NCI-H187 treated with DMSO at 0.1 percent for 48 hours (cell line): Measurements from ENCODE around the gene KCNK10.
A peak's percentile ranks its signal among the peaks of the same experiment; 100 is the strongest.

ENCODE experiments used
- DNase-seq: peaks from one replicate; lab custom pipeline; 2025; lab: John Stamatoyannopoulos, UW

KCNK10 gene

DNA sequence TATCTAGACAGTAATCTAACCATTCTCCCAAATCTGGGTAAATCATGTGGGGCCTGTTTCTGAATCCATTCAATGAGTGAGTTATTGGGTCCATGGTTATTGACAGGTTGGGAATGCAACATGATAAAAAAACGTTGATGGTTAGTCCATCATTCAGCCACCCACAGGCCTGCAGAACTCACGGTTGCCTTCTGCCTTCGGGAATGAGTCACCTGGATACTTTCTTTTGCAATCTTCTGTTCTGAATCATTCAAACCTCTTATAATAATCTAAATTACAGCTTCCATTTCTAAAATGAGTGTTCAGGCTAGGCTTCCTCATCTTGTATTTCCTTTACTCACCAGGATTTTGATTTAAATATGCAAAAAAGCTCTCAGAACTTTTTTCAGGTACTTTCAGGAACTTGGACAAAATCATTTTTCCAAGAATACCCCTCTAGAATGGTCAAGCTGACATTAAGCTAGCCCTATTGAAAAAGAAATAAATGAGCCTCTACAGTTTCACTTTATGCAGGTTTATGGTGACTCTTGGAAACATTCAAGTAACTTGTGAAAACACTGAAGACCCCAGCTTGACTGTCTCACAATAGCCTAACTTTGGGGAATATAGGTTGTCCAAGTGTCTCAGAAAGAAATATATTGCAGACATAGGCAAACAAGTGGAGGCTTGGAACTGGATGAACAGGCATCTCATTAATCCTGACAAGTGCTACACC, 94.4 kb downstream of the KCNK10 start:
- no peak for DNase-seq

DNA sequence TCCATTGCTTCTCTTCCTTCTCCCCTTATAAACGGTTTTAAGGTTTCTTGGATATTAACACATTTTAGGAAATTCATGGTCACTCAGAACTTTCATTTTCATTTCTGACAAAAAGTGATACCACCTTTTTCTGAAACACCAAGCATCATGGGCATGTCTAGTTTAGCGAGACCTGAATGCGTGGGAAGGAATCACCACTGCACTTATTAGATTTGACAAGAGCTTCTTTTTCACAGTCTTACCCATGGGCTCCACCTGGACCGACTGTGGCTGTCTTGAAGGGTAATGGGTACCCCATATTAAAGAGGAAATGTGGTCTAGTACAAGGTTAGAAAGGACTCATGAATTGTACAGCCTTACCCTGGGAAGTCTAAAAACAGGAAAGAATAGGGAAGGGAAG, 95.4 kb downstream of the KCNK10 start:
- no peak for DNase-seq

DNA sequence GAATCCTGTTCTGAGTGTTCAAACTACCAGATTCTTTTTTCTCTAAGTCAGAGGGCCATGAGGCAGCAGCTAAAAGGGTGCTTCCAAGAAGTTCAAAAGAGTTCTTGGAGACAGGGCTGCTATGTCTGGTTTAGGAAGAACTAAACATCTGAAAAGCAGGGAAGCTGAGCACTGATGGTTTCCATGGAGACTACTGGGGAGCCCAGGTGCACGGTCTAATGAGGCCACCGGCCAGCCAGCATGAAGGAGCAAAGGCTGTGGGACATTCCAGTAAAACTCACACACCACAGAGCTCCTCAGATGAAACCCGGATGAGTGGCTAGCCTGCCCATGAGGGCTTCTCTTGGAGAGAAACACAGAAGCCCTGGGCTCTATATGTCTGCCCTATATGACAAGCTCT, 97.3 kb downstream of the KCNK10 start:
- DNase-seq = no peak

DNA sequence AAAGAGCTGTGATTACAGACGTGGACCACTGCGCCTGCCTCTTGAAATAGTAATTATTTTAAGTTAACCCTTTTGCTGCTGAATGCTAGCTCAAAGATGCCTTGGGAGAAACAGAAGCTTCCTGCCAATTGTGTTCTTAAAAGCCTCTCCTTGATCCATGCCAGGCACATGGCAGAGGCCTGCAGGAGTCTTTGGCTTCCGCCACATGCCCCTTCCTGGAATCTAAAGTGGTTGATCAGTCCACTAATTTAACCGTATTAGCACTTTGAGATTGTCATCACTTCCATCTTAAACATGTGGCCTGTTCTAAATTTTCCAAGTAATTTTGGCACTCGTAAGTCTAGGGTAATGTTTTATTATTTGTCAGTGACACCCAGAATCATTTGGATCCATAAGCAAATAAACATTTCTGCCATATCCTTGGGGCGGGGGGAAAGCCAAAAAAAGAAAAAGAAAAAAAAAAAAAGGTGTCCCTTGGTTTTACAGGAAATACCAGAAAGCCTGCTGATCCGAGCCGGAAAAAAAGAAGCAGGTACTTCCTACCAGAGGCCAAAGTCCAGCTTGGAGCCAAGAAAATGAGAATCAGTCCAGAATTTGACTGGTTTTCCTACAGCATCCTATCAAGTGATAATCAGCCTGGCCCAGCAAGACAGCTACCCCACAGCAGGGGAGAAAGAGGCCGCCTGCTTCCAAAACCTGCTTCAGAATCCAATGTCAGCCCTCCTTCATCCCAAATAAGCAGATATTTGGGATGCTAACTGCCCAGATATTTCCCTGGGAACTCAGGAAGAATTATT, 104.8 kb downstream of the KCNK10 start:
- no peak for DNase-seq

DNA sequence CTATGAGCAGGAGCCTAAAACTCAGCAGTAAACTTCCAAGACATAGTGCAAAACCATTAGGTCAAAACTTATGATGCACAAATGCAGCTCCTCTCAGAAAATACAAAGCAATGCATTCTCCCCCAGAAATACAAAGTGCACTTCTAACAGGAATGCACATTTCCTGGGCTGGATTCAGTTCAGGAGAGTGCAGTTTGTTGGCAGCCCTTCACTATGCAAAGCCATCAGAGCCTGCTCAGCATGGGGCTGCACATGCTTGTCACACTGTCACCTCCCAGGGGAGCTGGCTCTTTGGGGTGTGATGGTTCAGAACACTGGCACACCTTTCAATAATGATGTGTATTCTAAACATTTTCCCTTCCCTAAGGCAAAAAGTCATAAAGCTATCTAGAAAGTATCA, 110.4 kb downstream of the KCNK10 start:
- no peak for DNase-seq

DNA sequence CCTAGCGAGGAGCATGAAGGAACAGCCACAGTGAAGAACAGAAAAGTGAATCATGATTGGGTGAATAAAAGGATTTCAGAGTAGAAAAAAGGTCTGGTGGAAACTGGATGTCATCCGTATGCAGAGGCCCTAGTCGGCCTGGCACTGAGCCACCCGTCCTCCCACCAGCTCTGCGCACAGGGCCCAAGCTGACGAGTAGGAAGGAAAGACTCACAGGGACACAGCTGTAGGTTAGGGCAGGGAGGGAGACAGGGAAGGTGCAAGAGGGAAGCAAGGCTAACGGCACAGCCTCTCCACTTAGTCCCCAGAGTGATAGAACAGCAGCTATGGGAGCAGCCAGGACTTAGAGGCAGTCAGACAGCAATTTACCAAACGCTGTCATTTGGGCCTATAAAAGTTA, 112.6 kb downstream of the KCNK10 start:
- no peak for DNase-seq

DNA sequence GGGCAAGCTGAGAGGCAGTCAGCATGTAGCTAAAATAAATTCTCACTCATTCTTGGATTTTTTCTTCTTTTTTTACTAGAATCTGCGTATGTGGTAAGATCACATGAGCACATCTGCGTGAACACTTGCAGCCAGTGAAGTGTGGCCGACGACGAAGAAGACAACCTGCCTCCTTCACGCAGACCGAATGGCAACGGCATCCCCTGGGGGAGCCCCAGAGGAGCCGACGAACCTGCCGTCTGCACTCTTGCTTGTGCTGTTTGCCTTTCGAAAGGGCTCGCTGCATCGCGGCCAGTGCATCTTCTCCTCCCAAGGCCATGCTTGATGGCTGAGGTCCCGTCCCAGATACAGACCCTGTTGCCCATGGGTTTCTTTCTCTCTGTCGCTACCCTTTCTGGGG, 113.8 kb downstream of the KCNK10 start:
- DNase-seq = no peak

DNA sequence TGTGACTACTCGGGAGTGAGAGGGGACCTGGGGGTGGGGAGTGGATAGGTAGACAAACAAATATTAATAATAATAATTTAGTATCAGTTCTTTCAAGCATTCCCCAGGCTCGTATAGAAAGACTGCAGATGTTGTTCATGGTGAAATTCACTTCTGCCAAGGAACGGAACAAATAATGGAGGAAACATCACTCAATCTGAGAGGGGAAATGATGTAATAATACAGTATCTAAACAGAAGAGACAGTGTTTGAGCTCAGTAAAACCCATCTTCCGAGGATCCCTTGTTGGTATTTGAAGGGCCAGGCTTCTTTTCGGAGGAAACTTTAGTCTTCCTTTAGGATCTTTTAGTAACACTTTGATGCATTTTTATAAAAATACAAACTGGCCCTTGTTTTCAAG, 114.2 kb downstream of the KCNK10 start:
- DNase-seq = no peak

DNA sequence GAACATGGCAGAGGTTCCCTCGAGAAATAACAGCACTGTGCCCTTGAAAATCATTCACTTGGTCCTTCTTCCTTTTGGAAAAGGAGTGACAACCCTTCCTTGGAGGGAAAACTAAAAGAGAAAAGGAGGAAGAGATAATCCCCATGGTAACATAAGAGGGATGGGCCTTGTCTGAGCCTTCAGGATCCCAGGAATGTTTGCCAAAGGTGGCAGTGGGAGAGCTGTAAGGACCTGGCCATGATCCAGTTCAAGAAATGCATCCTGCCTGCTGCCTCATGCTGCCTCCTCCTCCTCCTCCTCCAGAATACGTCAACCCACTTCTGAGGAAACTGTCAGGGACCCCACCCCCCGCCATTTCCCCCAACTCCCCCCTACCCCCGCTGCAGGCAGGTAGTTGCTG, 118.8 kb downstream of the KCNK10 start:
- DNase-seq = no peak

DNA sequence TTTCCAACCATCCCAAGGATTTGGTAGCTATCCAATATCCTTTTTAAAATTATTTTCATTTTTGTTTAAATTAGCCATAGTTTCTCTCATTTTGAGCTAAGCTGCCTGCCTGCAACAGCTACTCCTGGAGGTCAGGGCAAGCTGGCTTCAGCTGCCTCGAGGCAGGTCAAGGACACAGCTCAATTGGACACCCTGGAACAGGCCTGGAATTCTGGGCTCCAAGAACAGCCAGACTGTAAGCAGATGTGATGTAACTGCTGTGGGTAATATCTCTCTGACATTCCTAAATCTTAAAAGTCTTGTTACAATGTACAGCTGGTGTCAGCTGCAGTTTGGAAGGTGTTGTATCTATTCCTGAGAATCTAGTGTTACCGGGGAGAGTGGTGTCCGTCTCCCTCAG, 119.8 kb downstream of the KCNK10 start:
- no peak for DNase-seq

DNA sequence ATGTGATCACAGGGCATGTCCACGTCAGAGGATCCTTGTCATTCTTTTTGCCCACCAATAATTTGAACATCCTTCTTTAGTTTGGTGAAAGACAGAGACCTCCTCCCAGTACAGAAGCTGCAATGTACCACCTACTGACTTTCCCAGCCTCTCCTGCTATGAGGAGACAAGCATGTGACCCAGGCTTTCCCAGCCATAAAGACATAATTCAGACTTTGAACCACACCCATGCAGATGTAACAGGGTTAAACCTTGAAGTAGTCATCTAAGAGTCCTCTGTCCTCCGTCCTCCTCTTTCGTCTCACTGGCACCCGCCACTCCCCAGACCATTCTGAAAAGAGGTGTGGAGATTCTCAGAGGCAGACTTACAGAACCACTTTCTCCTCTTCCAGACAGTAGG, 120.8 kb downstream of the KCNK10 start:
- no peak for DNase-seq

DNA sequence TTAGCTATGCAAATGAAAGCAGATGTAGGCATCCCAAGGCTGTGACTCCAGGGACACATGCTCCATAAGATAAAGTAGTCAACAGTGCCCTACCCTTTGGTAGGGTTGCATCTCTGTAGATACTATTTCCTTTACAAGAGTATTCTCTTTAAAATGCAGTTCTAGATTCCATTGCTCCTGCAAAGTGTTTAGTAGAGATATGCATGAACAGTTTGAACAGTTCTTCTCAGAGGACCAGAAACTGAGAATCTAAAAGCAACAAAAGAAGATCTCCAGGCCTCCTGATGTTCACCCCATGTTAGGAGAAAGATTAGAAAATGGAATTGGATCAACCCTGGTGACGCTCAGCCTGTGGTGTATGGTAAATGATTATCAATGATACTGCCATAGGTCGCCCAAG, 121.2 kb downstream of the KCNK10 start:
- DNase-seq = no peak

DNA sequence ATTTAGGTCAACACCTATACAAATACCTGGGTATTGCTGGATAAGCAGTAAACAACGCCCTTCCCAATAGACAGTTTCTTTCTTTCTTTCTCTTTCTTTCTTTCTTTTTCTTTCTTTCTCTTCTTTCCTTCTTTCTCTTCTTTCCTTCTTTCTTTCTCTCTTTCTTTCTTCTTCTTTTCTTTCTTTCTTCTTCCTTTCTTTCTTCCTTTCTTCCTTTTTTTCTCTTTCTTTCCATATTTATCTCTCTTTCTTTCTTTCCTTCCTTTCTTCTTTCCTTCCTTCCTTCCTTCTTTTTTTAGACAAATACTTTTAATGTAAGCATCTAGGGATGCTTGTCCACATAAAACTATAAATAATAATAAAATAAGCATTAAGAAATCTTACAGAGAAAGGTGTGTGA, 123.2 kb downstream of the KCNK10 start:
- no peak for DNase-seq

DNA sequence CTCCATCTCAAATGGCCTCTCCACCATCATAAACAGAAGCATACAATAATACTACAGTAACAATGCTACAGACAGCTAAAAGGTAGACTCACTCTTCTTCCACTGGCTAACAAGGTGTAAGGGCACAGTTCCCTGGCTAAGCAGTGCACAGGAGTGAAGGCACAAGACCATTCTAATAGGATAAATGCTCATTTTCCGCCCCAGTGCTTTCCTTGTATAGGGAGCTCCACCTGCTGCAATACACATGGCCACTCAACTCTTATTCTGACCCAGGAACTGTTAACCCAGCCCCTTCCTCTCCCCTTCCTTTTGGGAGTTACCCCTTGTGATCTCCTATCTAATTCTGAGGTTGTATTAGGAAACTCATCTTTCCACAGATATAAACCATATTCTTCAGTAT, 124.6 kb downstream of the KCNK10 start:
- peak; percentile 86 for DNase-seq

DNA sequence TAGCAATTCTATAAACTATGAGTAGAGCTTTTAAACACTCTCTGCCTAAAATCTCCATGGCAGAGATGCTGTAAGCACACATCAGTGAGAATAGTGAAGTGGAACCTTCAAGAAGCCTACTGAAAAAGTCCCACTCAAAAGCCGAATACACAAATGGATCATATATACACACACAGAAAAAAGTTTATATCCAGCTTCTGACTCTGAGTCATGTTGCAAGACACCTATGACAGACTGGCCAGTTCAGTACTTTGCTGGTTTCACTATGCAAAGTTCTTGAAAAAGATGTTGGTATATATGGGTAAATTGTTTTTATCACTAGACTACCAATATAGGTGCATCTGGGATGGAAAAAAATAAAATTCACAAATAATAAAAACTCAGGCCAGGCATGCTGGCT, 126.1 kb downstream of the KCNK10 start:
- DNase-seq = no peak

DNA sequence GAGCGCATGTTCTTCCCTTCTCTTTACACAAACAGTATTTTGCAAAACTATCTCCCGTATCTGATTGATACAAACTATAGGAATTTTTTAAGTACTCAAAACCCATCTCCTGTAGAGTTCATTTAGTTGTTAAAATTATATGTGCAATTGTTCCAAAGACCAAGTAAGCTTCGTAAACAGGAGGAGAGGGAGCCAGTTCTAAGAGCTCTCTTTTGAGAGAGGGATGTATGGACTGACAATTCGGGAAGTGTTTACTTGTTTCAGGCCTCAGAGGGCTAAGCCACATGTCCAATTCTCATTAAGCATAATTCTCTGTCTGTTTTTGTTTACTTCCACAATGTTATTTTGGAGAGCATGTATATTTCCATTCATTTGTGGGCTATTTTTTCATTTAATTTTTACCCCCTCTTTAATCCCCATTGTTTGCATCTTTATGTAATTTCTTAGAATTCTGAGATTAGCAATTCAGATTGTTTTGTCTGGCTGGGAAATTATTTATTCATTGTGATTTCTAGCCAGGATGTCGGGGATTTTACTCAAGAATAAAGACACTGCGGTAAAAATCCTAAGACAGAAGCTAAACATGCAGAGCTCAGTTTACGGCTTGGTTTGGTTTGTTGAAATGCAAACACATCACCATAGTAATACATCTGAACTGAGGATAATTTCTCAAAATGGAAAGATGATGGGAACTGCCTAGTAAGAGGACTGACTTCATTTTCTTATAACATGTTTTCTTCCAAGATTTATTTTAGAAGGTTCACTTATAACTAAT, 126.8 kb downstream of the KCNK10 start:
- no peak for DNase-seq

DNA sequence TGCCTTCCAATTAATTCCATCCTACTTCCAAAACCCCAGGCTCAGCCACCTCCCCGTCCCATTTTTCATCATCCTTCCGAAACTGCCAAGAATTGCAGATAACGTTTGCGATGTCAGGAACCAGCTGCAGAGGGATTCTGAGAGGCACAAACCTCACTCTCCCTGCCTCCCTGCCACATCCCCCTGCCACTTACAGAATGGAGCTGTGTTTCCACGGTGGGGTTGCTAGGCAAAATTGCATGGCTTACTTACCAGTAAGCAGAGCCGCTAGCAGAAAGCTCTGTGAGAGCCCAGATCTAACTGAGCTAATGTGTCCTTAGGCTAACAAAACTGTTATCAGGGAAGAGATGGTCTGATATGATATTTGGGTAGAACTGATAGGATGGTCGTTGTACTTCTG, 127.4 kb downstream of the KCNK10 start:
- no peak for DNase-seq

DNA sequence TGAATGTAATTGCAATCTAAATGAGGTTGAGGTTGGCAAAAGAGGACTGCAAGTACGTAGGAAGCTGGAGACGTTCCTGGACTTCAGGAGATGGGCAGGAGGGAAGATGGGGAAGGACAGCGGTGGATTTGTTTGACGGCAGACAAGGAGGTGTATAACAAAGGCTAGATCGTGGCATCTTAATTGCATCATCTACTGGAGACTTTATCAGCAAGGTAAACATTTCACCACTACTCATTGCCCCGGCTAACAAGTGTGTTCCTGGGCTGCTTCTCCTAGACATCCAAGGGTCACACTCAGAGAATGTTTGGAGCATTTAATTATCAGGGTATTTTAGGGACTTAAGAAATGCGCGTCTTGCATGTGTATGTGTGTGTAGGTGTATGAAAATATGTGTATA, 128.5 kb downstream of the KCNK10 start:
- no peak for DNase-seq

DNA sequence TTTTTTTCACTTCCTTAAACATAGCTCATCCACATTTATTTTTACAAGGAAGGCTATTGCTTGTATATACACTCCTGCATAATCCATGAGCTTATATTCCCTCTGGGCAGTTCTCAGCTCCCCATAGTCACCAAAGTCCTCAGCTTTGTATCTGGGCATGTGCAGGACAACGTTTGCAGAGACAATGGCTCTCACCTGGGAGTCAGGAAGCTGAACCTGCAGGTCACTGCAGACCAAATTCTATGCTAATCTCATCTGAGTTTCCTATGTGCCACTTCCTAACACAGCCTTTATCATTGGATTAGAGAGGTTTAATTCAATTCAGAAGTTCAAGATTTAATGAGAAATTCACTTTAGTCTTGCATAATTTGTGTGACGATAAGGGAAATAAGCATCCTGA, 131.5 kb downstream of the KCNK10 start:
- no peak for DNase-seq

DNA sequence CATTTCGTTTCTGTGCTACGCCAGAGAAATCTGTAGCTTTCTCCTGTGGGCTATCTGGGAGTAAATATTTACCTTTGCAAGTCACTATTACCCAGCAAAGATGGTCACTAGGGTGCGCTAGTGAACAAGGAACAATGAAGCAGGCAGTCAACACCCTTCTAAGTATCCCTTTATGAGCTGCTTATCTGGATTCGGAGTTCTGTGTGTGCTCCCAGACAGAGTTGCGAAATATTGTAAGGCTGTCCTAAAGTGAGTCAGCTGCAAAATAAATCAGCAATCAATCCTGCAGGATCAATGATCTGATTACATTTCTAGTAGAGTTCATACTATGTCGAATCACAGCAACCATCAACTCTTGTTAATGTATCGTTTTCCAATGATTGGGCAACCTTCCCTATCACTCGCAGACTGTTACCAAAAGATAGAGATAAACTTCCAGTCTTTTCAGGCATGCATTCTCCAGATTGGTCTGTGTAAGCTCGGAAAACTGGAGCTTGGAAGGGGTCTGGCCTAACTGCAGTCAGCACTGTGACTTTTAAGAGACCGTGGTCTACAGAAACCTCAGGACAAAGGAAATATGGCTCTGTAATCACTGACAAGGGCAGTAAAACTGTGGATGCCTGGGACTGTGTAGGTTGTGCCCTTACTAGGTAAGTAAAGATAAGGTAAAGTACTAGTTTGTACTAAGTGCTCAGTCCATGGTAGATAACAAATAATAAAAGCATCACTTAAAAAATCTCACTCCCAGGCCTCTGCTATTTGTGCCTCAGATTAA, 133.5 kb downstream of the KCNK10 start:
- DNase-seq = peak; percentile 84

DNA sequence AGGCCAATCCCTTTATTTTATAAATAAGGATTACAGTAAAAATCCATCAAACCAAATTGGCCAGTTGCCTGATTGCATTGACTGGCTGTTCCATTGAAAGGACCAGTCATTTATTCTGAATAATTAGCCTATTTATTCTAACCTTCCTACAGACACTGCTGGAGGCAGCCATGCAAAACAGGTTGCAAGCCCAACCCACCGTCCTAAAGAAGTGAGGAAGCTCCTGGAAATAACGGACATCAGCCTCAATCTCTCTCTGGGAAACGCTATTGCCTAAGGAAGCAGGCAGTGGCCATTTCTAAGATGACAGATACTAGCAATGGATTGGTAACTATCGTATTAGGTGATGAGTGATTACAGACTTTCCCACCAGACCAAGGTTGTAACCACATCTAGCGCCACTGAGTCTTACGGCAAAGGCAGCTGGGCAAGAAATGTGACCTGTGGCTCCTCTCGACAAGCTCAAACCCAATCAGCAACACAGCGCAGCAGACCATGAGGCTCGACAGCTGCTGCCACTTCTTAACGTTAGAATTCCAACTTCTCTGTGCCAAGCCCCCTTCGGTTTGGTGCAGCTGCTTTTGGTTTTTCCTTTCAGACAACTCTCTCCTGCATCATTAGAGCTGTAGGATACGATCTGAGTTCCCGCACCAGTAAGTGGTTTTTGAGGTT, 134.2 kb downstream of the KCNK10 start:
- DNase-seq = no peak

DNA sequence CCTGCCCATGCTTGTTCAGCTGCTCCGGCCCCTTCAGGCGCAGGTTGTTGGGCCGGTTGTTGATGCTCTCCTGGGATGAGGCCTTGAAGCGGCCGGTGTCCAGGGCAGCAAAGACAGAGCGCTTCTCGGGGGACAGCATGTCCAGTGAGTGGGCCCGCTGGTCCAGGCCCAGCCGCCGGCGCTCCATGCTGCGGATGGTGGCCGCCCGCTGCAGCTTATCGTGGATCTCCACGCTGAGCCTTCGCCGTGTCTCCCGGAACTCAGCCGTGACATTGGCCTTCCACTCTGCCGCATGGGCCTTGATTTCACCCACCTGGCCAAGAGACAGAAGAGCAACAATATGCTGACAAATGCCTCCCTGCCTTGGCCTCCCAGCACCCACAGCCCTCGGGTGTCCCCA, 137.2 kb downstream of the KCNK10 start:
- no peak for DNase-seq
